ENCODE measurements around the gene TLX3. TPM values are rescaled to one million over a fixed set of nuclear protein-coding genes. Genes with fewer than 3 reads are reported as not detected.

TLX3 gene
- total and polyA plus RNA-seq, 2 of the 8 experiments (the other 6 are each of a cell fraction or from before 2014, with no cell fraction given) = not detected

DNA sequence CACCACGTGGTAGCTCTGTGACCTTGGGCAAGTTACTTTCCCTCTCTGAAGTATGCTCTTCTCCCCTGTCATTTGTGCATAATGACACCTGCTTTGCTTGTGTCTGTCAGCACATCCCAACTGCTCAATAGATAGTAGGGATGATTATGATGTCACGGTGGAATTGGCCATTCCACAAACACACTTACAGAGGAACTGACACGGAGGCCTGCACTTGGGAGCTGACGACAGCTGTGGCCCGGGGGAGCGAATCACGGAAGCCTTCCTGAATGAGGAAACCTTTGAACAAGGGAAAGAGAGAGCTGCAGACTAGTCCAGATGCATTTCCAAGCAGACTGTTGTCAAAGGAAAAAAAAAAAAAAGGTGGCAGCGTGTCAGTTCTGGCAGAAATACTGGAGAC is 21.0 kb downstream of the TLX3 start:
- H2AFZ ChIP-seq (ENCODE audit: low read length) = no peak overlapping the region
- no peak overlapping the region for H3K4me3 ChIP-seq (ENCODE audit: extremely low read depth in 1 of 4, insufficient read depth in 2 of 4, low read depth in 3 of 4, low read length in 4 of 4)
- no peak overlapping the region for H4K5ac ChIP-seq (ENCODE audit: insufficient read length, low read depth, low read length)
- no peaks in the 10 kb centered on the region for H3K4me1 ChIP-seq (replicated peaks in 1 of 4; ENCODE audit: control insufficient read depth in 3 of 4, insufficient read depth in 4 of 4, low read length in 3 of 4)
- no peak overlapping the region for H2BK15ac ChIP-seq (ENCODE audit: low read length)
- H2BK5ac ChIP-seq (ENCODE audit: low read depth, low read length) = no peak overlapping the region
- POLR2A ChIA-PET (ENCODE audit: partially characterized antibody) = interaction anchor here (0.7 to 1.4 kb wide), 3 partner anchors 12 to 59 kb away, joined by 3 to 5 read pairs (median 4); no protein-coding TSS in a partner anchor
- no peak overlapping the region for H2BK120ac ChIP-seq (replicated peaks; ENCODE audit: low read depth, low read length)
- H2BK12ac ChIP-seq (ENCODE audit: low read depth, low read length) = no peak overlapping the region
- H3K56ac ChIP-seq (replicated peaks; ENCODE audit: insufficient read length, low read depth, low read length) = no peak overlapping the region
- no peaks in the 10 kb centered on the region for H3K79me1 ChIP-seq (ENCODE audit: low read depth, low read length)
- no peak overlapping the region for H4K8ac ChIP-seq (ENCODE audit: extremely low read depth, insufficient read depth, low read length)
- H3K36me3 ChIP-seq (ENCODE audit: control insufficient read depth in 2 of 4, insufficient read depth in 4 of 4, low read length in 3 of 4) = no peaks in the 10 kb centered on the region
- no peak overlapping the region for H3K27ac ChIP-seq (ENCODE audit: low read depth, low read length)
- 0 out of 2 replicates have a peak overlapping the region, but pooled peaks have one; percentile 6 for H2AK5ac ChIP-seq (ENCODE audit: low read depth, low read length)
- H3K9me3 ChIP-seq (ENCODE audit: insufficient read depth in 2 of 2, low read depth in 1 of 2, low read length in 1 of 2) = no peaks in the 10 kb centered on the region
- H3K23me2 ChIP-seq (ENCODE audit: low read depth, low read length) = no peaks in the 10 kb centered on the region
- no peaks in the 10 kb centered on the region for H4K20me1 ChIP-seq (replicated peaks in 1 of 2; ENCODE audit: control insufficient read depth in 1 of 2, insufficient read depth in 2 of 2, low read length in 2 of 2)
- H2BK20ac ChIP-seq (ENCODE audit: low read length) = no peak overlapping the region
- no peak overlapping the region for H3K23ac ChIP-seq (ENCODE audit: insufficient read length)
- H4K91ac ChIP-seq (replicated peaks; ENCODE audit: insufficient read length, low read length) = no peak overlapping the region
- no peak overlapping the region for H3K14ac ChIP-seq (ENCODE audit: insufficient read length)
- no peaks in the 10 kb centered on the region for H3K79me2 ChIP-seq (ENCODE audit: control insufficient read depth in 1 of 2, insufficient read depth in 2 of 2, low read length in 2 of 2)
- FAIRE-seq (no peak), DNase-seq (ENCODE audit: low read depth in 1 of 2, low spot score in 2 of 2) (no peak)
- TF ChIP-seq BACH1 (IDR thresholded peaks at IDR 0.05; ENCODE audit: low read length) = no peak
- no peak for TF ChIP-seq PHF8 (conservative IDR thresholded peaks at IDR 0.05; ENCODE audit: low read depth, low read length)
- TF ChIP-seq RXRA (IDR thresholded peaks at IDR 0.05; ENCODE audit: insufficient read depth, low read depth, low read length) = no peak
- TF ChIP-seq, protein P1, sequence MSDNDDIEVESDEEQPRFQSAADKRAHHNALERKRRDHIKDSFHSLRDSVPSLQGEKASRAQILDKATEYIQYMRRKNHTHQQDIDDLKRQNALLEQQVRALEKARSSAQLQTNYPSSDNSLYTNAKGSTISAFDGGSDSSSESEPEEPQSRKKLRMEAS (IDR thresholded peaks at IDR 0.05) = no peak
- no peak for TF ChIP-seq JUN (IDR thresholded peaks at IDR 0.05; ENCODE audit: low read depth, low read length)
- TF ChIP-seq TBP (IDR thresholded peaks at IDR 0.05; ENCODE audit: low read depth, low read length) = no peak
- CTCF ChIA-PET (ENCODE audit: partially characterized antibody) = interaction anchor here (0.7 to 4.5 kb wide), 9 partner anchors 9 to 250 kb away, joined by 3 to 44 read pairs (median 5); partner anchors contain the start of gene TLX3
- no peak overlapping the region for H3K18ac ChIP-seq (ENCODE audit: extremely low read depth, low read length)
- H3K4me2 ChIP-seq (ENCODE audit: insufficient read depth in 1 of 2, low read depth in 2 of 2, low read length in 2 of 2) = no peak overlapping the region
- H3K27me3 ChIP-seq (replicated peaks in 1 of 4; ENCODE audit: control insufficient read depth in 3 of 4, extremely low read depth in 1 of 4, insufficient read depth in 3 of 4, low read length in 3 of 4) = peaks cover 0 to 2% (median 0%) of the 10 kb centered on the region in 4 experiments; a peak in 4 of 7 replicates
- WGBS, 2 experiments (ENCODE audit: extremely low coverage in 1 of 2, insufficient coverage in 1 of 2, insufficient read length in 1 of 2, insufficient replicate concordance in 2 of 2, low coverage in 1 of 2, low lambda C conversion rate in 2 of 2, missing lambda C conversion rate in 1 of 2) = 86% methylated on average over 8 of the region's 8 CpGs; no CpG with 5 or more reads in 1 of the 2 experiments
- H3K9ac ChIP-seq (replicated peaks in 1 of 4; ENCODE audit: extremely low read depth in 1 of 4, low read depth in 3 of 4, low read length in 3 of 4) = no peak overlapping the region
- H3K4ac ChIP-seq (replicated peaks; ENCODE audit: insufficient read length, low read depth, low read length) = no peak overlapping the region

Data from H1 (cell line).